Muscle of arm (tissue), 12 donors: ENCODE data around the gene ZNF236. TPM values are rescaled to one million over a fixed set of nuclear protein-coding genes. Genes with fewer than 3 reads are reported as not detected.
"Not testable (repeated sequence)": the region's sequence is repeated elsewhere in the genome, so short reads cannot be mapped to it uniquely, and the experiment has no call there.

Experiments
- DNase-seq: peaks from one replicate; pipeline ENCODE4 v3.0.0-alpha.2; 2013
- polyA plus RNA-seq, 12 donors: library from polyadenylated mRNA; unstranded; fragments of 120-200 nt; gene quantifications; one replicate each; pipeline ENCODE4 v1.2.1, GENCODE V29; 2013; ENCODE audit not compliant: insufficient read length in 12 of 12

The ZNF236 gene
- polyA plus RNA-seq, 12 donors: 5.9 to 14.8 (median 7.3) TPM; not detected in 1

DNA sequence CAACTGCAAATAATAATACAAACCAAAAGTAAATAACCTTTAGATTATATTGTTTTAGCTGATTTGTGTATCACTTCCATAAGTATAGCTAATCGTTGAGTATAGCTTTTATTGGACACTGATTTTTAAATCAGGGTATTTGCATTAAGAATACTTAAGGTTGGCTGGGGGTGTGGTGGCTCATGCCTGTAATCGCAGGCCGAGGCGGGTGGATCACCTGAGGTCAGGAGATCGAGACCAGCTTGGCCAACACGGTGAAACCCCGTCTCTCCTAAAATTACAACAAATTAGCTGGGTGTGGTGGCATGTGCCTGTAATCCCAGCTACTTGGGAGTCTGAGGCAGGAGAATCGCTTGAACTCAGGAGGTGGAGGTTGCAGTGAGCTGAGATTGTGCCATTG, 122.0 kb downstream of the ZNF236 start:
- not testable (repeated sequence) for DNase-seq

GRCh38 chr18:76948345-76948744, 126.0 kb downstream of the ZNF236 start:
- DNase-seq: no peak

GRCh38 chr18:76951456-76952247, 129.3 kb downstream of the ZNF236 start:
- DNase-seq: no peak

GRCh38 chr18:76952747-76953146, 130.4 kb downstream of the ZNF236 start:
- DNase-seq: no peak

DNA sequence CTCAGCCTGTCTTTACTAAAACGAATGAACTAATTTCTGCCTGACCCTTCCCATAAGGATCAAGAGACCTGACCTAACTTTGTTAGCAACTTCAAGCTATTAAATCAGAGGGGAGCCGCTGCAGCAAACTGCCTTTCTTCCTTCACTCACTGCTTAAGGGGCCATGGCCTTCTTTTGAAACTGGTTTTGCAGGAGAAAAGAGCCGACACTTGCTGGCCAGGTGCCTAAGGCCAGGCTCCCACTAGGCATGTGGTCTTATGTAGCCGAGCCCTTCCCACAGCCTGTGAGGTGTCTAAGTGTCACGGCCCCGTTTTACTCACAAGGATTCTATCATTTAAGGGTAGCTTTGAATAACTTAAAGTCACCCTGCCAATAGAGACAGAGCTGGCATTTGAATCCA, 130.8 kb downstream of the ZNF236 start:
- no peak for DNase-seq

DNA sequence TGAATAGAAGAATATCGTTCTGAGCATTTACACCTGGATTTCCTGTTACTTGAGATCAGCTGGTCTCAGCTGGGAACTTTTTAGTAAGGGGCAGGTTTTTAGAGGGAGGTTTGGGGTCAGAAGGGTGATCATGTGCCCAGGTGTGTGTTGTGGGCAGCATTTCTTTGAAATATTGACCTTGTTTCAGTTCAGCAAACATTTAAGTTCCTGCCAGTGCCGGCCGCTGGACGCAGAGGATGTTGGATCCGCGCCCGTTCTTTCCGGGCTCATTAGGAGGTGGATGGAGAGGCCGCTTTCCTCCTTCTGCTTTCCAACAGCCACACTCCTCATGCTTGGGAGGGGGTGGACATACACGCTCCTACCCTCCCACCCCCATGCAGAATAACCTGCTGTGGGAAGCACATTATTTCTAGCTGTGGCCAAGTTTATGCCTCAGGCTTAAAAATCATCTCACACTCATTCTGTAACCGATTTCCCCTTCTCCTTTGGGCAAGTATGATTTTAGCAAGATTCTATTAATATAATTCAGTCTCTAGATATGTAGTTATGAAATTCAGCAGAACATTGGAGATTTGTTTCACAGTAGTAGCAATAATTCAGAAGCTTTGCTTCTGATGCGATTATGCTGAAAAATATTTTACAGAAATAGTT, 131.4 kb downstream of the ZNF236 start:
- DNase-seq: peak; percentile 72

DNA sequence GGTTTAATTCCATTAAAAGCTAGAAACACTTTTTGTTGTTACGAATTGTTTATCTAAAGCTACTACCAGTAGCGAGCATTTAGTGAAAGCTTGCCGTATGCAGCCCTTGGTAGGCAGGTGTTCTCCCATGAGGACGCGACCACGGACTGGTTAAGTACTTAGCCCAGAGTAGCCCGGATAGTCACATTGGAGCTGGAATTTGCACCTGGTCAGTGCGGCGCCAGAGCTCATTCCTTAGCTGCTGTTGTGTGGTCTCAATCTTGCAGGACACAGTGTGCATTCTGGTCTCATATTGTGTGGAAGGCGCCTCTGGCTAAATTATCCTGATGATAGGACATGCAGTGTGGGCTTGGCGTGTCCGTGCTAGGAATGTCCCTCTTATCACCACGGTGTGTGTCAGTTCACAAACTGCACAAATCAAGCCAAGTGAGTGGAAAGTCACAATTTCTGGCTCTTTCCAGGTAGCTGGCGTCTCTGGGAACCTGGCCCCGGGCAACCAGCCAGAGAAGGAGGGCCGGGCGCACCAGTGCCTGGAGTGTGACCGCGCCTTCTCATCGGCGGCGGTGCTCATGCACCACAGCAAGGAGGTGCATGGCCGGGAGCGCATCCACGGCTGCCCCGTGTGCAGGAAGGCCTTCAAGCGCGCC, 133.3 kb downstream of the ZNF236 start:
- DNase-seq: no peak

DNA sequence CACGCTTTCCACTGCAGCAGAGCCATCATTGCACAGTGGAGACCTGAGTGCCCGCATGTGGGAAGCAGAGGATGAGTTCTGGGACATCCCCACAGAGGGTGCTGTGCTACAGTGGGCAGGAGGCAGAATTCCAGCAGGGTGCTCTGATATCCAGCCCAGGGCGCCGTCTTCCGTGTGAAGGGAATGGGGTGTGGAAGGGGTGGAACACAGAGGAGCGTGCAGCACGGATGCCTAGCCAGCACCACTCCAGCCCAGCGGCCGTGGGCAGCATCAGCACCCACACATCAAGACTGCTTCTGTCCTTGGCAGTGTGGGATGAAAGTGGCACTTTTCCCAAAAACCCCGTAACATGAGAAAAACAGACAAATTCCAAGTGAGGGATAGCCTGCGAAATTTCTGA, 134.3 kb downstream of the ZNF236 start:
- DNase-seq: no peak

- DNase-seq: no peak
These were observed 135.3 kb downstream of the ZNF236 start for GRCh38 chr18:76957384-76958355.

DNA sequence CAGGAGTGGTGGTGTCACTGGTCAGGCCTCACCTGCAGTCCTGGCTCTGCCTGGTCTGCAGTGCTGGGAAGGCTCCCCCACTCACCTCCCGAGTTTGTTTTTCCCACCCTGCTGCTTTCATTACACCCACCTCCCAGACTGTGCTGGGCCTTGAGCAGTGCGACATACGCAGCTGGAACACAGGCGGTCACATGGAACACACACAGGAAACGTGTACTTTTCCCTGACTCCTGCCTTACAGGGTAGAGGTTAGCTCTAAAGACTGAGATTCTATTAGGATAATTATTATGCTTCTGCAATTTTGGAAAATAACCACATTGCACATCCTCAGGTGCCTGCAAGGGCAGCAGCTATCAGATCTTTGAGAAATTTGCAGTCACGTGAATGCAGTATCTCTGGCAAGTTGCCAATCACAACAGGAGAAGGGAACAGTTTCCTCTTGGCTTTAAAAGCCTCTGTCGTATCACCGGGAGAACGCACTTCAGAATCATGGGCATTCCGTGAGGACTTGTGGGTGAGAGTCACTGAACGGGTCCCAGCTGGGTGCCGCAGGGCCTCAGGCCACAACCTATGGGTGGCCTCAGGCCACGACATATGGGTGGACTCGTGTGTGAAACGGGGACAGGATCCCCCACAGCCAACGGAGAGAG, 136.5 kb downstream of the ZNF236 start:
- DNase-seq: no peak

DNA sequence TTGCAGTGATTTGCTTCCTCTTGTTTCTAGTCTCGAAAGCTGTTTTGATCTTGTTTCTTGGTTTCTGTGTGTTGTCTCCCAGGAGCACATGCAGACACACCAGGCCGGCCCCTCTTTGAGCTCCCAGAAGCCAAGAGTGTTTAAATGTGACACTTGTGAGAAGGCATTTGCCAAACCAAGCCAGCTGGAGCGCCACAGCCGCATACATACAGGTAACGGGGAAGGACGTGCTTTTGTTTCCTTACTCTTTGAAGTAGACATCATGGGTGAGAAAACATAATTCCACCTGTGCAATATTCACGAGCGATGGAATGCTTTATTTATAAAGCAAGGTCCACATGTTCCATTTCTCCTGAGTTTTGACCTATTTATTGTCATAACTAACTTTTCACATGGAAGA, 137.2 kb downstream of the ZNF236 start:
- no peak for DNase-seq

DNA sequence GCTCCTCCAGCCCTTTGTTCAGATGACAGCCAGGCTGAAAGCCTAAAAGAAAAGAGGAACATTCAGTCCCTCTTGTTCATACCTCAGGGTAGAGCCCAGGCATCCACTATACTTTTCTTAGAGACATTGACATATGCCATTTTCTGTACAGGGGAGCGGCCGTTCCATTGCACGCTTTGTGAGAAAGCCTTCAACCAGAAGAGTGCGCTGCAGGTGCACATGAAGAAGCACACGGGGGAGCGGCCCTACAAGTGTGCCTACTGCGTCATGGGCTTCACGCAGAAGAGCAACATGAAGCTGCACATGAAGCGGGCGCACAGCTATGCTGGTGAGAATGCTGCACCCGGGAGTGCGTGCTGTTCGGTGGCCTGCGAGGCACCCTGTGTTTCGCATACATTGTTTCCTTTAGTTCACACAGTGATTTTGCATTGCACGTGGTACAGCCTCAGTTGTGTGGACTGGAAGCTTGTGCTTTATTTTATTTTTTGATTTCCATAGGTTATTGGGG, 138.2 kb downstream of the ZNF236 start:
- no peak for DNase-seq

- no peak for DNase-seq
These were observed 140.5 kb downstream of the ZNF236 start for GRCh38 chr18:76962851-76963250.

DNA sequence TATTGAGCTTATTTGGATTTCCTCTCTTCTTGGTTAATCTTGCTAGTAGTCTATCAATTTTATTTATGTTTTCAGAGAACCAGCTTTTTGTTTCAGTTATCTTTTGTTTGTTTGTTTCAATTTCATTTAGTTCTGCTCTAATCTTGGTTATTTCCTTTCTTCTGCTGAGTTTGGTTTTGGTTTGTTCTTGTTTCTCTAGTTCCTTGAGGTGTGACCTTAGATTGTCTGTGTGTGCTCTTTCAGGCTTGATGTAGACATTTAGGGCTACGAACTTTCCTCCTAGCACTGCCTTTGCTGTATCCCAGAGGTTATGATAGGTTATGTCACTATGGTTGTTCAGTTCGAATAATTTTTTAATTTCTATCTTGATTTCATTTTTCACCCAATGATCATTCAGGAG, 141.6 kb downstream of the ZNF236 start:
- no peak for DNase-seq

DNA sequence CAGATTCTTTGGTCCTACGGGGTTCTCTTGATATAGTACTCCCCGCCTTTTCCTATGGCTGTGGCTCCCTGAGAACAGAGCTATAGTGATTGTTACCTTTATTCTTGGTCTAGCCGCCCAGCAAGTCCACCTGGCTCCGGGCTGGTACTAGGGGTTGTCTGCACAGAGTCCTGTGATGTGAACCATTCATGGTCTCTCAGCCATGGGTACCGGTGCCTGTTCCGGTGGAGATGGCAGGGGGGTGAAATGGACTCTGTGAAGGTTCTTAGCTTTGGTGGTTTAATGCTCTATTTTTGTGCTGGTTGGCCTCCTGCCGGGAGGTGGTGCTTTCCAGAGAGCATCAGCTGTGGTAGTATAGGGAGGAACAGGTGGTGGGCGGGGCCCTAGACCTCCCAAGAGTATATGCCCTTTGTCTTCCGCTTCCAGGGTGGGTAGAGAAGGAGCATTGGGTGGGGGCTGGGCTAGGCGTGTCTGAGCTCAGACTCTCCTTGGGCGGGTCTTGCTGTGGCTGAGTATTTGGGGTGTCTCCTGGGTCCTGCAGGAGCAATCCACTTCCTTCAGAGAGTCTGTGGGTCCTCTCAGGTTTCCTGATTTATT, 143.3 kb downstream of the ZNF236 start:
- DNase-seq: not testable (repeated sequence)

DNA sequence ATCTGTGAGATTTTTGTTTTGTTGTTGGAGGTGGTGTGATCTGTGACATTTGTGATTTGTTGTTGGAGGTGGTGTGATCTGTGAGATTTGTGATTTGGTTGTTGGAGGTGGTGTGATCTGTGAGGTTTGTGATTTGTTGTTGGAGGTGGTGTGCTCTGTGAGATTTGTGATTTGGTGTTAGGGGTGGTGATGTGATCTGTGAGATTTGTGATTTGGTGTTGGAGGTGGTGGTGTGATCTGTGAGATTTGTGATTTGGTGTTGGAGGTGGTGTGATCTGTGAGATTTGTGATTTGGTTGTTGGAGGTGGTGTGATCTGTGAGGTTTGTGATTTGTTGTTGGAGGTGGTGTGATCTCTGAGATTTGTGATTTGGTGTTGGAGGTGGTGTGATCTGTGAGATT, 144.9 kb downstream of the ZNF236 start:
- not testable (repeated sequence) for DNase-seq

DNA sequence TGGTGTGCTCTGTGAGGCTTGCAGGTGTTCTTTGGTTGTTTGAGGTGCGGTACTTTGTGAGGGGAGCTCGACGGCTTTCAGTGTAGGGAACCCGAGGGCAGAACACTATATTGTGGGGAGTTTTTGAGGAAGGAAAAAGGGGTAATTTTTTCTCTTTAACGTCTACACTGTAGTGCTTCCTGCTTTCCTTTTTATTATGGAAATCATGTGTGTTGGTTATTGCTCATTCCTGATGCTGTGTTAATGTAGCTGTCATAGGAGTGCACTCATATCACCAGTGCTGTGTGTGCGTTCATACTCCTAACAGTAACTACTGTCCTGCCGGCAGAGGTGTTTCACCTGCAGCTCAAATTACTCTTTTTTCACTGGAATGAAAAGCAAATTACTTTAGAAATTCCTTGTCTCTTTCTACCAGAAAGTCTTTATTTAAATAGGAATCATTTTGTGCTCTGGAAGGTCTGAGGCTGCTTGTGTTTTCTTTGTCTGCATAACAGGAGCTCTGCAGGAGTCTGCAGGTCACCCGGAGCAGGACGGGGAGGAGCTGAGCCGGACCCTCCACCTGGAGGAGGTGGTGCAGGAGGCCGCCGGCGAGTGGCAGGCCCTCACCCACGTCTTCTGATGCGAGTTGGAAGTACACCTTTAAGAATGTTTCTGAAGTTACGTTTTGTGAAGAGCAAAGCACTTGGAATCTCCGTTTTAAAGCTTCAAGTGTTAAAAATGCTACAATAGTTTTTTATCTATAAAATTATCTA, 145.5 kb downstream of the ZNF236 start:
- no peak for DNase-seq

DNA sequence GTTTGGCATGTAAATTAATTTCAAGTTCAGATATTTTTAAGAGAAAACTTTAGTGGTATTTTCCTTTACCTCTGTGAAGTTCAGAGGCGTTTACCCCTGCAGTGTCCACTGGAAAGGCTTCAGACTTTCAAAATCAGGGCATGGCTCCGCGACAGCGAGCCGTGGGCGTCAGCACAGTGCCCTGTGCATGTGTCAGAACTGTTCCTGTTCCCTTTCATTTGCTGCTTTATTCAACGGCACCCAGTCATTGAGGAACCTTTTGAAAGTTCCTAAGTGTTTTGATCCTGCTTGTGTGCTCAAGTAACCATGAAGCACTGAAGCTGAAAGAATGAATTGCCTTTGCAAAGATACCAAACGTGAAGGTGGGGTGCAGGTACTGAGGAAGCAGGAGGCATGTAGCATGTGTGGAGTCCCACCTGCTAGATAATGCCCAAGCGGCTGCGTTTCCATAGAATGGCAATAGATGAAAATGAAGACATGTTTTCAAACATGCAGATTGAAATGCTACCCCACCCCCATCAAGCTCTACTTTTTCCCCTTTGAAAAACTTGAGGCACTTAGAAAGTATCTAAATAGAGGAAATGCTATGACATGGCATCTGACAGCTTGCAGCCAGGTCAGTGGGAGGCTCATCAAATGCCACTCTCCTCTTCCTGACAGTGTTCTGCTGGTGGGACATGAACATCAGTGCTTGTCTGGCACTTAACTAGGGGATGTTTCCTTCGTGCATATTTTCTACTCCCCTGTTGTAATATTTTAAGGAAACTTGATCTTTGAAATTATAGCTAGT, 148.6 kb downstream of the ZNF236 start:
- DNase-seq: no peak

DNA sequence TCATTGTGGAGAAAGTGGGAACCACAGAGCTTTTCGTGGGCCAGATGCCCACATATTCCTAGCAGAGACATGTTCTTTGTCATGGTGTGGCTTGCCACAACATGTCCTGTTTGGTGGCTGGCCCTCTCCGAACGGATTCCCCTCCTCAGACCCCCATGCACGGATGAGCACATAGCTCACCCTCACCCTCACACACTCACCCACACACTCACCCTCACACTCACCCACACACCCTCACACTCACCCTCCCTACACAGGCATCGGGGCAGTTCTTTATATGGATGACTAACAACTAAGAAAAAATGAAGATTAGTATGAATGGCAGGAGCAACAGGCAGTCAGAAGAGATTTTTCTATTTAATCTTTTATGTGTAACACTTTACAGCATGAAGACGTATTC, 149.9 kb downstream of the ZNF236 start:
- no peak for DNase-seq
